HG03064 (cell line): Measurements from ENCODE around the gene TMEM208.

Source experiments
- ATAC-seq: cut with Tn5 transposase; IDR thresholded peaks from one replicate; pipeline ENCODE4 v1.9.1; 2021; ENCODE audit warnings: low read depth; ENCODE audit not compliant: unreplicated experiment

The TMEM208 gene

DNA sequence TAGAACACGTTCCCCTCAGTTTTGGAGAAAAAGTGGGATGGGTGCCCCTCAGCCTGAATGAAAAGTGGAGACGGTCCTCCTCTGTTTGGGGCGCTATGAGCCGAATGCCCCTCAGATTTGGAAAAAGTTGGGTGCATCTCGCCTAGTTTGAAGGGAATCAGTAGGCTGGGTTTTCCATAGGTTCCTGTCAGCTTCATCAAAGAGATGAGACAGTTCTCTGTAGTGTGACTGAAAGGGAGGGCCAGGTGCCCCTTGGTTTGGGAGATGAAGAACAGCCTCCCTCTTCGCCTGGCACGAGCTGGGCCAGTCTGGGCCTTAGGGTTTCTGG is 21.1 kb downstream of the TMEM208 start:
- no peak for ATAC-seq

DNA sequence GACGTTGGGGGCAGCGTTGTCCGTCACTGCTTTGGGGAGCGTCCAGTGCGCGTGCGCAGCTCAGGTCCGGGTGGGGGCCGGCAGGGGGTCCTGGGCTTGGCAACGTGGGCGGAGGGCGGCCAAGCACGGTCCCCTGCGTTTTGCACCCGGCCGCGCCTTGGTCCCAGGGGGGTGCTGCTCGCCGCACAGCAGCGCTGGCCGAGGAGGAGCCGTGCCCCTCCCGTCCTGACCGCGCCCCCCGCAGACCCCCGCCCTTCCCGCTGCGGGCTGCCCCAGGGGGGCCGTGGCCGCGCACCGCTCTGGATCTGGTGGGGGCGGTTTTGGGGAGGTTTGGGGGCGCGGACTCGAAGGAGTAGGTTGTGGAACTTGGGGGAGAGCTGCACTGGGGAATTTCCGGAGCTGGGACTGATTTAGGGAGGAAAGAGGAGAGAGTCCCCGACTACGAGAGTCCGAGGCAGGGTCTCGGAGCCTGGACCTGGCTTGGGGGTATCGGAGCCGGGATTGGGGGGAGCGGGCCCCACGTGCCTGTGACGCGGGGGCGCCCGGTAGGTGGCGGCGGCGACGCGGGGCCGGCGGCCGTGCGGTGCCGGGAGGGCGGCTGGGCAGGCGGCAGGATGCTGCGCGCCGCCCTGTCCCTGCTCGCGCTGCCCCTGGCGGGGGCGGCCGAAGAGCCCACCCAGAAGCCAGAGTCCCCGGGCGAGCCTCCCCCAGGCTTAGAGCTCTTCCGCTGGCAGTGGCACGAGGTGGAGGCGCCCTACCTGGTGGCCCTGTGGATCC is 21.7 kb downstream of the TMEM208 start, which contains the start of gene SLC9A5:
Gene SLC9A5 (plus strand): TSS at position 579 of the 777 bp plus-strand sequence. CDS start 36 bp downstream, at position 615.
- no peak for ATAC-seq

DNA sequence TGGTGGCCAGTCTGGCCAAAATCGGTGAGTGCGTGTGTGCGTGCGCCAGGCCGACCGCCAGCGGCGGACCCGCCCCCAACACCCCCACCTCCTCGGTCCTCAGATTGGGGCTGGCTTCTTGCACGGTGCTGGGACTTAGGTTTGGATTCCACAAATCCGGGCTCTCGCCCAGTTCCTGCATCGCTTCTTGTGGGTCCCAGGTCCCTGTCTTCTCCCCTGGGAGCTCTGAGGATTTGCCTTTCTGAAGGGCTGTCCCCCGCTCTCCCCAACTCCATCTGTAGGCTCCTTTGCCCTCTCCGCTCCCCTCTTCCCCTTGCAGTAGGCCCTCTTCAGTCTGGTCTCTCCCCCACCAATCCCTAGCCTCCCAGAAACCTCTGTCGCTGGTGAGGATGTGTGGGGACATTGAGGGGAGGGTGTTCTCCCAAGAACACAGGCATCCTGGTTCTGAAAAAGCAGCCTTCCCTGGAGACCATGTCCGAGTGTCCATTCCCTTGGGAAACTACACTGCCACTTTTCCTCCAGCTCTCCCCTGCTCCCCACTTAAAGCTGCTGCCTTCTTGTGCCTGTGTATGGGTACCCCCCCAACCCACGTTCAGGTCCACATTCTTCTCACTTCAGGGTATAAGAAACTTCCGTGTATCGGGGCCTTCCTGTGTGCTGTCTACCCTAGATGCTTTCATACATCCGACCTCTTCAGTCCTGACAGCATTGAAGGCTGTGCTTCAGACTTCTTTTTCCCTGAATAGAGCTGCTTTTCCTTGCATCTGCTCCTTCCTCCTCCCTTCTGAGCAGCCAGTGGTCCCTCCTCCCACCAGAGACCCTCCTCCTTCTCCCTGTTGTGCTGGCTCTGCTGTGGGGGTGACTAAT is 22.5 kb downstream of the TMEM208 start:
- no peak for ATAC-seq

DNA sequence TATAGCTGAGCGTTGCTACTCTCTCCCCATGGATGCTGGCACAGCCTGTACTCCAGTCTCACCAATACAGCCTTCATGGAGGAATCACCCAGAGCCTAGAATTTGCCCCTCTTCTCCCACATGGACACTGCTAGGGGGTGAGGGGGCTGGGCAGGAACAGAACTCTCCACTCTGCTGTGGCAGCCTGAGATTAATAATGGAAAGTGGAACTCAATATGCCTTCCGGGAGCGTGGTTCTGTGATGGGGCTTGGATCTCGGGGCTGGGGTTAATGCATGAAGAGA is 23.1 kb downstream of the TMEM208 start:
- no peak for ATAC-seq

DNA sequence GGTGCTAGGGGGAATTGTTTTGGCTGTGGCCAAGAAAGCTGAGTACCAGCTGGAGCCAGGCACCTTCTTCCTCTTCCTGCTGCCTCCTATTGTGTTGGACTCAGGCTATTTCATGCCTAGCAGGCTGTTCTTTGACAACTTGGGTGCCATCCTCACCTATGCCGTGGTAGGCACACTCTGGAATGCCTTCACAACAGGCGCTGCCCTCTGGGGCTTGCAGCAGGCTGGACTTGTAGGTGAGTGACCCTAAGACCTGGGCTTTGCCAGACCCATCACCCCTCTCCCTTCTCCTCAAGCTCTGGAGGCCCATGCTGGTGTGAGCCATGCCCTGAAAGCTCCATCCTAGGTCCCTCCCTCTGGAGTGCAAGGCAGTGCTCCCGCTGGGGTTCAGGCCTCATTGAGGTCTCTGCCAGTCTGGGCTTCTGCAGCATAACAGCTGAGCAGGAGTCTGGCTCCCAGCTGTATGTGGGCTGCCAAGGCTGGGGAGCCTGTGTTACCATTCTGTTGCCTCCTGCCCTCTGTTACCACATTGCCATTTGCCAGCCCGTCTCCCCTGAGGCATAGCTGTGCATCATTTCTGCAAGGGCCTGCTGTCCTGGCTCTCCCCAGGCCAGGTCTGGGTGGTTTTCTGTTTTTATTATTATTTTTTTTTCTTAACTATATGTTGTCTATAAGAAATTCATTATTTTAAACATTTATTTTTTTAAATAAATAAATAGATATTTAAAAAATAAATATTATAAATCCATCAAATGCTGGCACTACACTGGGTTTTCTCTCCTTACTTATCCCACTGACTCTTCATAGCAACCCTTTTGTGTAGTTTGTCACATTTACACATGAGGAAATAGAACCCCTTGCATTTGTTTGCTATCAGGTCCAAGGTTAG is 25.9 kb downstream of the TMEM208 start:
- no peak for ATAC-seq

DNA sequence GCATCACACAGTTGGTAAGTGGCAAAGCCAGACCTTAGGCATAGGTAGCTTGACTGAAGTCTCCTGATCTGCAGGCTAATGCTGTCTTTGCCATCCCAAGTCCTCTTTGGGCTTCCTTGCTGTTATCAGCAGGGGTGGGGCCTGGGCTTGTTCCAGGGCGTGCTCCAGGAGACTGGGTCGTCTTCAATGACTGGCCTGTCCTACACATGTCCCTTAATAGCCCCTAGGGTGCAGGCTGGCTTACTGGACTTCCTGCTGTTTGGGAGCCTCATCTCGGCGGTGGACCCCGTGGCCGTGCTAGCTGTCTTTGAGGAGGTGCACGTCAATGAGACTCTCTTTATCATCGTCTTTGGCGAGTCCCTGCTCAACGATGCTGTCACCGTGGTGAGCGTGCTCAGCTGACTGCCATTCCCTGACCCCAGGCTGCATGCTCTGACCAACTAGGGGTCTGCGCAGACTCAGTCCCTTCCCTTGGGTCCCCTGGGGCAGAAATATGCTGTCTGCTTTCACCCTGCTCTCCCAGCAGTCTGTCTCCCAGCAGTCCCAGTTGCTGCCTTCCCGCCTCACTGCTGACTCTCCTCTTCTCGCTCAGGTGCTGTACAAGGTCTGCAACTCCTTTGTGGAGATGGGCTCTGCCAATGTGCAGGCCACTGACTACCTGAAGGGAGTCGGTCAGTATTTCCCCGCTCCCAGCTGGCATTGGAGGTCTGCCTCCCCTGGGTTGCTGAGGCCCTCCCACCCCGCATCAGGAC is 28.0 kb downstream of the TMEM208 start:
- ATAC-seq = no peak

DNA sequence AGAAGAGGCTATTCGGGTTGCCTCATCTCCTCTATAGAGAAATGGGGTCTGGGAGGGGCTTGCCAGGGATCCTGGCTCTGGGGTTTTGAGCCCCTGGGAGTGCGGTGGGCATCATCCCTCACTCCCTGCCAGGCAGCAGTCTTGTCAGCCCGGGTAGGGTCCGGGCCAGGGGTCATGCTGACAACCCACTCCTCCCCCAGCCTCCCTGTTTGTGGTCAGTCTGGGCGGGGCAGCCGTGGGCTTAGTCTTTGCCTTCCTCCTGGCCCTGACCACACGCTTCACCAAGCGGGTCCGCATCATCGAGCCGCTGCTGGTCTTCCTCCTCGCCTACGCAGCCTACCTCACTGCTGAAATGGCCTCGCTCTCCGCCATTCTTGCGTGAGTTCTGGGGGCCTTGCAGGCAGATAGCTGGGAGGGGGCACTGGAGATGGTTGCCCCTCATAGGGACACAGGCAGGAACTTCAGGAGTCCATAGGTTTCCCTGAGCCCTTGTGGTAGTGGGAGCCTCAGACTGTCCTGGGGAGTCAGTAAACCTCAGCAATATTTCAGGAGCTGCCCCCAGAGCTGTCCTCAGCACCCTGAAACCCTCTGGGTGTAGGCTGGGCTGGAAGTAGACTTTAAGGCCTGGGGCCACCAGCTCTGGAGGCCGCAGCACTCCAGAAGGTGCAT is 28.8 kb downstream of the TMEM208 start:
- no peak for ATAC-seq

DNA sequence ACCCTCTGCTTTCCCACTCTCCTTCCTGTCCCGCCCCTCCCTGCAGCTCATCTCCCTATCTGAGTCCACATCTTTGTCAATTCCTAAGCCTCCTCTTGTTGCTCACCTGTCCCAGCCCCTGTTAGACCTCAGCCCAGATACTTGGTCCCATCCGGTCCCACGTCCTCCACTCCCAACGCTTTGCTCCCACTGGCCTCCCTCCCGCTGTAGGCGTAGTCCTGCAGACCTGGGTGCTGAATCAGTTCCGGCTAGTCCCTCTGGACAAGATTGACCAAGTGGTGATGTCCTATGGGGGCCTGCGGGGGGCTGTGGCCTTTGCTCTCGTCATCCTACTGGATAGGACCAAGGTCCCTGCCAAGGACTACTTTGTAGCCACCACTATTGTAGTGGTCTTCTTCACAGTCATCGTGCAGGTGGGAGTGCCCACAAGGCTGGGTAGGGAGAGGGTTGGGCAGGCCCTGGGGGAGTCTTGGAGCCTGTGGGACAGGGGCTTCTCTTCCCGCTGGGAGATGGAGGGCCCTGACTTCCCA is 29.8 kb downstream of the TMEM208 start:
- no peak for ATAC-seq

DNA sequence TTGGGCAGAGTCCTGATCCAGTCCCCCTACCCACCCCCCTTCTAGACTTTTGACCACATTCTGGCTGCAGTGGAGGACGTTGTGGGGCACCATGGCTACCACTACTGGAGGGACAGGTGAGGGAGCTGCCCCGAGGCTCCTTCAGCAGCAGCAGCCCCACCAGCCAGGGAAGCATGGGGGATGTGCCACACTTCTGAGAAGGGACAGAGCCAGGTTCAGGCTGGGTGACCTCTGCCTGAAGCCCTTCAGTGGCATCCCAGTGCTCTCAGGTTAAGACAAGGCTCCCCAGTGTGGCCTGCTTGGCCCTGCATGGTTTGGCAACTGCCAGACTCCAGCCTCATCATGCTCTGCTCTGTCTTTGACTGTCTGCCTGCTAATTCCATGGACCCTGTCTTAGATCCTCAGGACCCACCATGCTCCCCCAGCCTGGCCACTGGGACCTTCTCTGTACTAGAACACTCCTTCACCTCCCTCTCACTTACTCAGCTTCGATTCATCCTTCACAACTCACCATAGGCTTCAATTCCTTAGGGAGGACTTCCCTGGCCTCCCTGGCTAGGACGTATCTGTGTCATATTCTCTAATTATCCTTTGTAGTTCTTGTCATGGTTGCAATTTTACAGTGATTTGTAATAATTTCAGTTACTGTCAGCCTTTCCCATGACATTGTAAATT is 30.7 kb downstream of the TMEM208 start:
- no peak for ATAC-seq

DNA sequence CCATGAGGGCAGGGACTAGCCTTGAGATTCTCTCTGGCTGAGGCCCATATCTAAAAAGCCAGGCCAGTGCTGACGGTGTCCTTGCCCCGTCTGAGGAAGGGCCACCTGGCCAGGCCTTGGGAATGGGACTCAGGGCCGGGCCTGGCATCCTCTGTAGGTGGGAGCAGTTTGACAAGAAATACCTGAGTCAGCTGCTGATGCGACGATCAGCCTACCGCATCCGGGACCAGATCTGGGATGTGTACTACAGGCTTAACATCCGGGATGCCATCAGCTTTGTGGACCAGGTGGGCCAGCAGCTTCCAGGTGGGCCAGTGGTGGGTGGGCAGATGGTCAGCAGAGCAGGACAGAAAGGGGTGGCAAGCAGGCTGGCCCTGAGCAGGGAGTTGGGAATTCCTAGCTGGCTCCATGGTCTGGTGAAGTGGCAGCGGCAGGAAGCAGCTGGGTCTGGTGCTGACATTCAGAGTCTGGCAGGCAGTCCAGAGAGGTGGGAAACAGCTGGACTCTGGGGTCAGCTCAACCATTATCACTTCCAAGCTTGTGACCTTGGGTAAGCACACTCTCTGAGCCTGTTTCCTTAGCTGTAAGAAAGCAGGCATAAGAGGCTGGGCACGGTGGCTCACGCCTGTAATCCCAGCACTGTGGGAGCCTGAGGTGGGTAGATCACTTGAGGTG is 31.4 kb downstream of the TMEM208 start:
- no peak for ATAC-seq

DNA sequence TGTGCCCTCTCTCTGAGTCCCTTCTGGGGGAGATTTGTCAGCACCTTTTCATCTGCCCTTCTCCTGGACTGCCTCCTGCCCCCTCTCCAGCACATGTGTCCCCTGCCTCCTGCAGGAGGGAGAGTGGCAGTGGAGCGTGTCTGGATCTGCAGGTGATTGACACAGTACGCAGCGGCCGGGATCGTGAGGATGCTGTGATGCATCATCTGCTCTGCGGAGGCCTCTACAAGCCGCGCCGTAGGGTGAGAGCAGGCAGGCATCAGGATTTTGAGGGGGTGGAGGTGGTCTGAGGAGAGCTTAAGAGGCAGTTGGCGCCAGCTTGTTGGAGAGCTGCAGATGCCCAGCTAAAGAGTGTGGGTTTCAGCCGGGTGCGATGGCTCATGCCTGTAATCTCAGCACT is 32.8 kb downstream of the TMEM208 start:
- ATAC-seq = no peak

DNA sequence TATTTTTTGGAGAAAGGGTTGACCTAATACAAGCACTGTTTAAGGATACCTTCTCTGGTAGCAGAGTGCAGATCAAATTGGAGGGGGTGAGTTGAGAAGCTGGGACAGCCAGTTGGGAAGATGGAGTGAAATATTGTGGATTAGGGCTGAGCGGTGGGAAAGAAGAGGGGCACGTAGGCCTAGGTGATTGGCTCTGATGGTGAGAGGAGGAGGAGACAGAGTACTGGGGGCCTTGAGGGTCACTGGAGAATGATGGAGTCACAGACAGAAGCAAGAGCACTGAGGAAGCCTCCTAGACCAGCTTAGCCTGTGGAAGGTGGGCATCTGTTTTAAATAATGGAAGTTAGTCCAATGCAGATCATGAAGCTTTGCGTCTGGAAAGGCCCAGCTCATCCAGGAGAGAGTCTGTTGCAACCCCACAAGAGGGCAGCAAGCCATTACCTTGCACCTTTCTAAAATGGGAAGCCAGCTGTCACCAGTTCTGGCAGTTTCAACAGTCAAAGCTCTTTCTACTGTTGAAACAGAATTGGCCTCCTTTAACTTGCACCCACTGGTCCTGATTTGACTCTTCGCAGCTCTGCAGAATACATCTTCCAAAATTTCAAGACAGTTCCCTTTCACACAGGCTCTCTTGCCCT is 33.6 kb downstream of the TMEM208 start:
- ATAC-seq = no peak

DNA sequence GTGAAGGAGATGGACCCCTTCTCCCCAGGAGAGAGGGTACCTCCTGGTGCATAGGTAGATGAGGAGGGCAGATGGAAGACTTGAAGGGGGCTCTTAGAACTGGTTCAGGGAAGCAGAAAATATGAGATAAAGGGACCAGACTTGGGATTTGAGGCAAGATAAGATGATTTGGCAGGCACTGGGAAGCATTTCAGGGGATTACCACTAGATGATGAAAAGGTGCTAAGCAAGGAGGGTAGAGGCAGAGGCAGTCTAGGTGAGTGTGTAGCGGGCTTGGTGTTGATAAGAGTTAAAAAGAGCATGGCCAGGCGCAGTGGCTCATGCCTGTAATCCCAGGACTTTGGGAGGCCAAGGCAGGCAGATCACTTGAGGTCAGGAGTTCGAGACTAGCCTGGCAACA is 36.3 kb downstream of the TMEM208 start:
- no peak for ATAC-seq

DNA sequence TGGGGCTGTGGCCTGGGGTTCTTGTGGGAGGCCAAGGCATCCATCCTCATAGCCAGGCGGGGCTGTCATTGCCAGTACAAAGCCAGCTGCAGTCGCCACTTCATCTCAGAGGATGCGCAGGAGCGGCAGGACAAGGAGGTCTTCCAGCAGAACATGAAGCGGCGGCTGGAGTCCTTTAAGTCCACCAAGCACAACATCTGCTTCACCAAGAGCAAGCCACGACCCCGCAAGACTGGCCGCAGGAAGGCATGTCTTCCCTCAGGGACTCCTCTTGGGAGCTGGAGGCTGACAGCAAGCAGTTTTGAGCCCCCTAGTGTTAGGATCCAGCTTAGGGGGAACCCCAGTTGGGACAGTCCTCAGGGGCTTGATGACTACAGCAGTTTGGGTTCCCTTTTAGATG is 37.3 kb downstream of the TMEM208 start:
- no peak for ATAC-seq

DNA sequence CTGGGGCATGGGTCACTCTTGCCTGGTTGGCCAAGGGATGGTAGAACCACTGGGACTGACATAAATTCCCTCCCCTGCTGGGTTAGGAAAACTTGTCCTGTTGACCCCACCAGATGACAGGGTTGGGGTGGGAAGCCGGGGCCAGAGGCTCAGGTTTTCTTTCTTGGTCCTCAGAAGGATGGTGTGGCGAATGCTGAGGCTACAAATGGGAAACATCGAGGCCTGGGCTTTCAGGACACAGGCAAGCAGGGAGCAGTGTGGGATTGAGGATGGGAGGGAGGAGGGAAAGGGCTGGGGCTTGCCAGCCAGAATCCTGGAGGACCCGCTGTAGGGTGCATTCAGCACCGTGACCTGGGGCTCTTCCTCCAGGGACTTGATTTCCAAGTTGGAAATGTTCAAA is 37.9 kb downstream of the TMEM208 start:
- ATAC-seq = no peak

DNA sequence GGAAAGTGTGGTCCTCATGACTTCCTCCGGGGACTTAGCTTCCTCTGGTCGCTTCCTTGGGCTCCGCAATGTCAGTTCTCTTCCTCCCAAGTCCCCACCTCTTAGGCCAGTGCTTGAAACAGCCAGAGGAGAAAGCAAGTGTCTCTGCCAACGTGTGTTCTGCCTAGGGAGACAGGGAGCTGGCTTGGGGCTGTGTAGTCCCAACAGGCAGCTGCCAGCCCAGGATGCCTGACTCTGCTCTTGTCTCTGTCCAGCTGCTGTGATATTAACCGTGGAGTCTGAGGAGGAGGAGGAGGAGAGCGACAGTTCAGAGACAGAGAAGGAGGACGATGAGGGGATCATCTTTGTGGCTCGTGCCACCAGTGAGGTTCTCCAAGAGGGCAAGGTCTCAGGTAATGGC is 38.9 kb downstream of the TMEM208 start:
- ATAC-seq = no peak

DNA sequence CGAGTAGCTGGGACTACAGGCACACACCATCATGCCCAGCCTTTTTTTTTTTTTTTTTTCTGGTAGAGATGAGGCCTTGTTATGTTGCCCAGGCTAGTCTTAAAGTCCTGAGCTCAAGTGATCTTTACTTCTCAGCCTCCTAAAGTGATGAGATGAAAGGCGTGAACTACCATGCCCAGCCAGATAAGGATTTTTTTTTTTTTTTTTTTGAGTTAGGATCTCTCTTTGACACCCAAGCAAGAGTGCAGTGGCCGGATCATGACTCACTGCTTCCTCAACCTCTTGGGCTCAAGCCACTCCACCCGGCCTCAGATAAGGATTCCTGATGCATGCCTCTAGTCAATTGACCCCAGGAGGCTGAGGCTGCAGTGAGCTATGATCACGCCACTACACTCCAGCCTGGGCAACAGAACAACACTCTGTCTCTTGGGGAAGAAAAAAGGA is 41.2 kb downstream of the TMEM208 start:
- ATAC-seq = no peak

DNA sequence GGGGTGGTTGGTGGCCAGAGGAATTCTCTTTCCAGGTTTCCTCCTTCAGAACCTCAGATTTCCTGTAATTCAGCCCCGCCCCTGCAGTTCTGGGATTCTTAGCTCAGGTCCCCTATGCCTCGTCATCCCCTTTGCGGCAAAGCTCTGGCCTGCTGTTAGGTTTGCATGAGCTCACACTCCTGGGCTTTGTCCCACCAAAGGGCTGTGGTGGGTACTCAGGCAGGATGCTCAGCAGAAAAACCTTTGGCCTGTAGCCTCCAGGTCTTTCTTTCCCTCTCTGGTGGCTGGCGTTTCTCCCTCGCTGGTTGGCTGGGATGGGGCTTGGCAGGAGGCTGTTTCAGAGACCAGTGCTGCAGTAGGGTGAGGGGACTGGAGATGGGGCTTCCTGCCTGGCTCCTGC is 42.8 kb downstream of the TMEM208 start:
- ATAC-seq = no peak
